ENCODE data around the gene SNX11. TPM values are rescaled to one million over a fixed set of nuclear protein-coding genes. Genes with fewer than 3 reads are reported as not detected.
A peak's percentile ranks its signal among the peaks of the same experiment; 100 is the strongest.

Gene SNX11
- total and polyA plus RNA-seq, 9 of the 15 experiments (the other 6 are each of a cell fraction or from before 2014, with no cell fraction given): 12.4 to 24.0 (median 16.8) TPM

DNA sequence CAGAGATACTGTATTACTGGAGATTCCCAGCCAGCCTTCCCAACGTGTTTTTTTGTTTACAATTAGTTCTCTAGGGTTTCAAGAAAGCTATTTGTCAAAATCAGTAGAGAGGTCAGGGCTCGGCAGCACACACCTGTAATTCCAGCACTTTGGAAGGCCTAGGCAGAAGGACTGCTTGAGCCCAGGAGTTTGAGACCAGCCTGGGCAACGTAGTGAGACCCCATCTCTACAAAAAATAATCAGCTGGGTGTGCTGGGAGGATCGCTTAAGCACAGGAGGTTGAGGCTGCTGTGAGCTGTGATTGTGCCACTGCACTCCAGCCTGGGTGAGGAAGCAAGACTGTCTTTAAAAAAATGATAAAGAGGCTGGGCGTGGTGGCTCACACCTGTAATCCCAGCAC is 25.7 kb upstream of the SNX11 start:
- Histone ChIP-seq H4K20me1 (replicated peaks; ENCODE audit: control insufficient read depth, insufficient read depth, low read length) (no peaks in the 10 kb centered on the region), H3K4me2 (ENCODE audit: insufficient read depth, low read length) (no peak overlapping the region), H3K79me2 (ENCODE audit: control insufficient read depth, insufficient read depth, low read length) (peaks cover 31% of the 10 kb centered on the region), H3K27ac (ENCODE audit: extremely low read depth, low read depth, low read length) (no peak overlapping the region), H3K4me3 (no peak overlapping the region), H3K36me3 (ENCODE audit: control insufficient read depth, insufficient read depth, low read length) (peaks cover 1% of the 10 kb centered on the region; the same call in 2 of the 3 replicates), H3K4me1 (replicated peaks in 1 of 2; ENCODE audit: control insufficient read depth in 2 of 2, insufficient read depth in 2 of 2, low read length in 2 of 2) (no peaks in the 10 kb centered on the region), H3K9me1 (ENCODE audit: control insufficient read depth, insufficient read depth, low read length) (no peaks in the 10 kb centered on the region), H3K27me3 (ENCODE audit: control insufficient read depth in 2 of 2, insufficient read depth in 2 of 2, low read length in 2 of 2) (no peaks in the 10 kb centered on the region), H2AFZ (ENCODE audit: low read depth, low read length) (no peak overlapping the region), H3K9me3 (replicated peaks; ENCODE audit: control insufficient read depth, insufficient read depth, low read depth, low read length) (no peaks in the 10 kb centered on the region), H3K9ac (ENCODE audit: insufficient read depth in 1 of 2, low read depth in 2 of 2, low read length in 2 of 2) (no peak overlapping the region)
- 71% methylated on average over 5 of the region's 5 CpGs for WGBS (ENCODE audit: insufficient coverage, low coverage, missing lambda C conversion rate)
- in situ Hi-C loops (cut with MboI): no loop called here
- no peak for FAIRE-seq
- no TSS peak for BruUV-seq (replicated peaks)
- CTCF ChIA-PET (ENCODE audit: low intra/inter-chr PET ratio): no interaction called here
- POLR2A ChIA-PET: interaction anchor here (0.7 to 1.4 kb wide), 2 partner anchors 9 to 13 kb away, joined by 3 to 7 read pairs; no protein-coding TSS in a partner anchor
- no peak for ATAC-seq
- no peak for DNase-seq (ENCODE audit: extremely low read depth in 1 of 4, low spot score in 3 of 4)
- TF ChIP-seq ZNF121 (CRISPR knock-in tag; conservative IDR thresholded peaks at IDR 0.05): peak; percentile 68
- TF ChIP-seq HDAC6 (IDR thresholded peaks at IDR 0.05; ENCODE audit: low read depth, low read length): no peak
- intact Hi-C loops (cut with micrococcal nuclease): no loop called here

DNA sequence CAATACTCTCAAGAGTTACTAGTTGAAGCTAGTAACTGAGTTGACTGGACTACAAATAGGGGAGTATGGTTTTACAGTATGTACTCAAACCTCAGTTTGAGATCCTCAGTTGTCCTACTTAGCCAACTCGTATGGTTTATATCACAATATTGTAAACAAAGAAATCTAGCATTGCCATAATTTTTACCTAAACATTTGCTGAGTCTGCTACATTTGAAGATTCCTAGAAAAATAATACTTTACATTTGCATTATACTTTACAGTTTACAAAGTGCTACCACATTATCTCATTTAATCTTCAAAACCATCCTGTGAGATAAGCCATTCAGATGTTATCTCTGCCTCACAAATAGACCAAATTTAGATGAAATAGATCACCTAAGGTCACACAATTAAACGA is 22.6 kb upstream of the SNX11 start:
- in situ Hi-C loops (cut with MboI) (no loop called here), intact Hi-C loops (cut with micrococcal nuclease) (no loop called here)
- Histone ChIP-seq H3K9me3 (replicated peaks; ENCODE audit: control insufficient read depth, insufficient read depth, low read depth, low read length) (no peaks in the 10 kb centered on the region), H3K9ac (ENCODE audit: insufficient read depth in 1 of 2, low read depth in 2 of 2, low read length in 2 of 2) (no peak overlapping the region), H3K4me1 (replicated peaks in 1 of 2; ENCODE audit: control insufficient read depth in 2 of 2, insufficient read depth in 2 of 2, low read length in 2 of 2) (no peaks in the 10 kb centered on the region), H3K4me3 (no peak overlapping the region), H3K9me1 (ENCODE audit: control insufficient read depth, insufficient read depth, low read length) (no peaks in the 10 kb centered on the region), H3K36me3 (ENCODE audit: control insufficient read depth, insufficient read depth, low read length) (no peaks in the 10 kb centered on the region), H3K27ac (ENCODE audit: extremely low read depth, low read depth, low read length) (no peak overlapping the region), H2AFZ (ENCODE audit: low read depth, low read length) (no peak overlapping the region), H3K79me2 (ENCODE audit: control insufficient read depth, insufficient read depth, low read length) (peaks cover 34% of the 10 kb centered on the region), H3K27me3 (ENCODE audit: control insufficient read depth in 2 of 2, insufficient read depth in 2 of 2, low read length in 2 of 2) (no peaks in the 10 kb centered on the region), H3K4me2 (ENCODE audit: insufficient read depth, low read length) (no peak overlapping the region), H4K20me1 (replicated peaks; ENCODE audit: control insufficient read depth, insufficient read depth, low read length) (no peaks in the 10 kb centered on the region)
- 49% methylated on average over 2 of the region's 2 CpGs for WGBS (ENCODE audit: insufficient coverage, low coverage, missing lambda C conversion rate)
- DNase-seq (ENCODE audit: extremely low read depth in 1 of 4, low spot score in 3 of 4) (no peak), FAIRE-seq (no peak), ATAC-seq (no peak)
- TF ChIP-seq C11orf30 (IDR thresholded peaks at IDR 0.05; ENCODE audit: low read depth) (peak; percentile 53; the same call in 1 of the 2 replicates), ZNF316 (IDR thresholded peaks at IDR 0.05) (peak; percentile 83), ILK (tag; IDR thresholded peaks at IDR 0.05; ENCODE audit: borderline replicate concordance, low read depth) (no peak)
- POLR2A ChIA-PET: interaction anchor here (0.8 to 1.1 kb wide), 3 partner anchors 11 to 18 kb away, joined by 3 to 4 read pairs (median 3); no protein-coding TSS in a partner anchor
- CTCF ChIA-PET (ENCODE audit: low intra/inter-chr PET ratio): no interaction called here
- no TSS peak for BruUV-seq (replicated peaks)

Data from K562 (cell line).